GM19240 (cell line): Measurements from ENCODE around the gene PTPRN2.
A peak's percentile ranks its signal among the peaks of the same experiment; 100 is the strongest.
"Not testable (repeated sequence)": the region's sequence is repeated elsewhere in the genome, so short reads cannot be mapped to it uniquely, and the experiment has no call there.

Experiments
- DNase-seq: peaks from one replicate; pipeline ENCODE4 v3.0.0; 2011; ENCODE audit warnings: low spot score; ENCODE audit not compliant: insufficient read length

The PTPRN2 gene

GRCh38 chr7:157498657-157499056 is 1089.0 kb downstream of the PTPRN2 start:
- no peak for DNase-seq

GRCh38 chr7:157497744-157498651 is 1089.6 kb downstream of the PTPRN2 start:
- no peak for DNase-seq

GRCh38 chr7:157497367-157497743 is 1090.3 kb downstream of the PTPRN2 start:
- no peak for DNase-seq

GRCh38 chr7:157496416-157497275 is 1091.0 kb downstream of the PTPRN2 start:
- no peak for DNase-seq

GRCh38 chr7:157495594-157495993 is 1092.0 kb downstream of the PTPRN2 start:
- peak; percentile 27 for DNase-seq

- no peak for DNase-seq
These were observed 1092.5 kb downstream of the PTPRN2 start for GRCh38 chr7:157495177-157495553.

- DNase-seq, result no peak
These were observed 1093.0 kb downstream of the PTPRN2 start for GRCh38 chr7:157494506-157495176.

GRCh38 chr7:157493776-157494175 is 1093.8 kb downstream of the PTPRN2 start:
- no peak for DNase-seq

- no peak for DNase-seq
These were observed 1094.6 kb downstream of the PTPRN2 start for GRCh38 chr7:157493017-157493416.

GRCh38 chr7:157490465-157490912 is 1097.1 kb downstream of the PTPRN2 start:
- DNase-seq, result no peak

- DNase-seq, result not testable (repeated sequence)
These were observed 1097.8 kb downstream of the PTPRN2 start for GRCh38 chr7:157489870-157490269.
